Prostate gland (tissue), 2 donors: ENCODE results near the gene COX10.
"Not testable (repeated sequence)": the region's sequence is repeated elsewhere in the genome, so short reads cannot be mapped to it uniquely, and the experiment has no call there.

Experiments used
- POLR2A ChIP-seq: fragments of 450-650 bp; IDR thresholded peaks from one replicate; pipeline ENCODE4 v1.6.1; 2016; ENCODE audit warnings: antibody characterized with exemption, mild to moderate bottlenecking
- POLR2AphosphoS5 ChIP-seq: sonication (generic); formaldehyde crosslinking; IDR thresholded peaks from one replicate; pipeline ENCODE4 v1.6.1; 2017; ENCODE audit warnings: antibody characterized with exemption
- TF ChIP-seq, protein P1 (sequence below), 4 experiments: fragments of 200-600 bp in 2 of 4; fragments of 450-650 bp in 2 of 4; sonication (generic) in 2 of 4; IDR thresholded peaks; 1 replicate in 3 of 4; 2 replicates in 1 of 4; pipeline ENCODE4 v1.5.1; 2016 to 2019; ENCODE audit warnings: antibody characterized with exemption in 4 of 4, mild to moderate bottlenecking in 2 of 4, moderate library complexity in 2 of 4

DNA sequence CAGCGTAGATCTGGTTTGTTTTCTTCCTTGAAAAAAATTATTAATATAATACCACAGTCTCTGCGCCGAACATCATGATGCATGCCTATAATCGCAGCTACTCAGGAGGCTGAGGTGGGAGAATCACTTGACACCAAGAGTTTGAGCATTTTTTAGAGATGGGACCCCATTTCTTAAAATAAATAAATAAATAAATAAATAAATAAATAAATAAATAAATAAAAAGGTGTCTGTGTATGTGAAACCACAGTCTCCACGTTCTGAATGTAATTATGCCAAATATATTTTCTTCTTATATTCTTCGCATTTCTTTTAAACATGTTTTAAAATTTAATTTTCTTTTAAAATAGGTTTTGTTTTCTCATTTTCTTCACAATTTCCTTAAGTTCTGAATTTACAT is 112.8 kb downstream of the COX10 start:
- TF ChIP-seq, protein P1, sequence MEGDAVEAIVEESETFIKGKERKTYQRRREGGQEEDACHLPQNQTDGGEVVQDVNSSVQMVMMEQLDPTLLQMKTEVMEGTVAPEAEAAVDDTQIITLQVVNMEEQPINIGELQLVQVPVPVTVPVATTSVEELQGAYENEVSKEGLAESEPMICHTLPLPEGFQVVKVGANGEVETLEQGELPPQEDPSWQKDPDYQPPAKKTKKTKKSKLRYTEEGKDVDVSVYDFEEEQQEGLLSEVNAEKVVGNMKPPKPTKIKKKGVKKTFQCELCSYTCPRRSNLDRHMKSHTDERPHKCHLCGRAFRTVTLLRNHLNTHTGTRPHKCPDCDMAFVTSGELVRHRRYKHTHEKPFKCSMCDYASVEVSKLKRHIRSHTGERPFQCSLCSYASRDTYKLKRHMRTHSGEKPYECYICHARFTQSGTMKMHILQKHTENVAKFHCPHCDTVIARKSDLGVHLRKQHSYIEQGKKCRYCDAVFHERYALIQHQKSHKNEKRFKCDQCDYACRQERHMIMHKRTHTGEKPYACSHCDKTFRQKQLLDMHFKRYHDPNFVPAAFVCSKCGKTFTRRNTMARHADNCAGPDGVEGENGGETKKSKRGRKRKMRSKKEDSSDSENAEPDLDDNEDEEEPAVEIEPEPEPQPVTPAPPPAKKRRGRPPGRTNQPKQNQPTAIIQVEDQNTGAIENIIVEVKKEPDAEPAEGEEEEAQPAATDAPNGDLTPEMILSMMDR (IDR thresholded peaks at IDR 0.05): not testable (repeated sequence)
- TF ChIP-seq POLR2AphosphoS5, POLR2A: not testable (repeated sequence)
